OCI-LY7 (cell line): ENCODE measurements around the gene FOXF1. TPM values are rescaled to one million over a fixed set of nuclear protein-coding genes. Genes with fewer than 3 reads are reported as not detected.

Experiments
- BruUV-seq: library from RNA; stranded (reverse); fragments of 400-500 nt; replicated peaks from 2 replicates; lab custom pipeline; 2021; lab: Mats Ljungman, UMichigan
- CTCF ChIA-PET: fragments of 300-600 bp; sonication (Branson Sonifier 250); formaldehyde crosslinking; loops from one replicate; lab custom pipeline; 2022; ENCODE audit warnings: antibody characterized with exemption; ENCODE audit not compliant: unreplicated experiment; lab: Charles Lee
- POLR2A ChIA-PET: fragments of 300-600 bp; sonication (Branson Sonifier 250); formaldehyde crosslinking; loops from one replicate; lab custom pipeline; 2022; ENCODE audit warnings: antibody characterized with exemption; lab: Charles Lee
- DNase-seq: peaks from one replicate; pipeline ENCODE4 v3.0.0-alpha.2; 2015; ENCODE audit warnings: low spot score
- H2AFZ ChIP-seq: fragments of 200-600 bp; sonication (generic), shearing (Covaris generic); 2 replicates; pipeline ENCODE4 v1.6.1; 2014; ENCODE audit warnings: mild to moderate bottlenecking, antibody characterized with exemption, low read length, moderate library complexity
- H3K27ac ChIP-seq: fragments of 200-600 bp; sonication (generic); 2 replicates; pipeline ENCODE4 v1.5.1; 2014; ENCODE audit warnings: mixed run types, low read depth, mild to moderate bottlenecking, moderate library complexity, low read length, inconsistent platforms; ENCODE audit not compliant: poor library complexity, severe bottlenecking
- H3K36me3 ChIP-seq: fragments of 200-600 bp; sonication (generic); 2 replicates; pipeline ENCODE4 v1.6.1; 2014; ENCODE audit warnings: mild to moderate bottlenecking, antibody characterized with exemption, low read length, moderate library complexity, mixed read lengths; ENCODE audit not compliant: insufficient read depth
- H3K4me1 ChIP-seq: fragments of 200-600 bp; sonication (generic); 2 replicates; pipeline ENCODE4 v1.5.1; 2014; ENCODE audit warnings: mild to moderate bottlenecking, low read length; ENCODE audit not compliant: insufficient read depth, poor library complexity, severe bottlenecking
- H3K4me2 ChIP-seq: fragments of 200-600 bp; sonication (generic); 2 replicates; pipeline ENCODE4 v1.6.1; 2014; ENCODE audit warnings: mild to moderate bottlenecking, low read length
- H3K4me3 ChIP-seq: fragments of 200-600 bp; sonication (generic); 2 replicates; pipeline ENCODE4 v1.5.1; 2014; ENCODE audit warnings: mild to moderate bottlenecking, low read depth, low read length; ENCODE audit not compliant: poor library complexity, severe bottlenecking
- H3K79me2 ChIP-seq: fragments of 200-600 bp; sonication (generic); 2 replicates; pipeline ENCODE4 v1.6.1; 2016; ENCODE audit warnings: low read depth, mild to moderate bottlenecking, low read length, moderate library complexity, mixed read lengths; ENCODE audit not compliant: insufficient read depth
- H3K9me2 ChIP-seq: fragments of 200-600 bp; sonication (generic); 2 replicates; pipeline ENCODE4 v1.6.1; 2016; ENCODE audit warnings: mild to moderate bottlenecking, low read length, mixed read lengths; ENCODE audit not compliant: insufficient read depth
- H3K9me3 ChIP-seq: fragments of 200-600 bp; sonication (generic); 2 replicates; pipeline ENCODE4 v1.6.1; 2014; ENCODE audit warnings: mild to moderate bottlenecking, mixed run types, low read length, mixed read lengths
- H4K20me1 ChIP-seq: fragments of 200-600 bp; sonication (generic); 2 replicates; pipeline ENCODE4 v1.6.1; 2014; ENCODE audit warnings: mild to moderate bottlenecking, antibody characterized with exemption, low read length, moderate library complexity, mixed read lengths; ENCODE audit not compliant: insufficient read depth
- EZH2phosphoT487 ChIP-seq: fragments of 200-600 bp; sonication (generic); IDR thresholded peaks from 2 replicates; pipeline ENCODE4 v1.6.1; 2018; ENCODE audit warnings: low read depth, borderline replicate concordance, mild to moderate bottlenecking, mixed run types, antibody characterized with exemption, low read length, moderate library complexity, mixed read lengths
- intact Hi-C: fragments of 100-400 bp; cut with micrococcal nuclease; formaldehyde crosslinking; loops from one replicate; pipeline ENCODE4 v1.10.0; 2022; ENCODE audit not compliant: unreplicated experiment
- total RNA-seq, 2 experiments: library from RNA; depleted of rRNA in 1 of 2; stranded (reverse); fragments of >200 nt in 1 of 2; shearing (Covaris generic) in 1 of 2; gene quantifications; 2 replicates each; pipeline ENCODE4 v1.2.3, GENCODE V29; 2014 to 2022
- TF ChIP-seq, protein P1 (sequence below): fragments of 200-600 bp; sonication (generic); conservative IDR thresholded peaks from 2 replicates; pipeline ENCODE4 v1.5.1; 2014; ENCODE audit warnings: mild to moderate bottlenecking, antibody characterized with exemption, low read length, moderate library complexity, mixed read lengths

The FOXF1 gene
- total RNA-seq, 2 experiments from 2014 or later: not detected

DNA sequence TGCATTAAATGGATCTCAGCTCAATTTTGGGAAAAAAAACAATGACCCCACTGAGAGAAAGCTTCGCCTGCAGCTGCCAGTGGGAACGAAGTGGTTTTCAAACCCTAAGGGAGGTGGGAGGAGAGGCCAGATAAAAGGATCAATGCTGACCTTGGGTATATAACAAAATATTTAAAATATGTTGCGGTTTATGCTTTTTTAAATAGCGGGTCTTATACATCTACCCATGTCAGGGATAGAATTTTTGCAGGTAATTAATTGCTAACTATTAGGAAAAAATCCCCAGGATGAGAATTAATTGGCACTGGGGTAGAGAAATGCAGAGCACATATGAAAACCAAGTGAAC lies 10.9 kb upstream of the FOXF1 start:
- H3K36me3 ChIP-seq: no peaks in the 10 kb centered on the region
- H3K4me2 ChIP-seq: no peak overlapping the region
- no peak for DNase-seq
- POLR2A ChIA-PET: no interaction called here
- TF ChIP-seq EZH2phosphoT487: no peak
- TF ChIP-seq, protein P1, sequence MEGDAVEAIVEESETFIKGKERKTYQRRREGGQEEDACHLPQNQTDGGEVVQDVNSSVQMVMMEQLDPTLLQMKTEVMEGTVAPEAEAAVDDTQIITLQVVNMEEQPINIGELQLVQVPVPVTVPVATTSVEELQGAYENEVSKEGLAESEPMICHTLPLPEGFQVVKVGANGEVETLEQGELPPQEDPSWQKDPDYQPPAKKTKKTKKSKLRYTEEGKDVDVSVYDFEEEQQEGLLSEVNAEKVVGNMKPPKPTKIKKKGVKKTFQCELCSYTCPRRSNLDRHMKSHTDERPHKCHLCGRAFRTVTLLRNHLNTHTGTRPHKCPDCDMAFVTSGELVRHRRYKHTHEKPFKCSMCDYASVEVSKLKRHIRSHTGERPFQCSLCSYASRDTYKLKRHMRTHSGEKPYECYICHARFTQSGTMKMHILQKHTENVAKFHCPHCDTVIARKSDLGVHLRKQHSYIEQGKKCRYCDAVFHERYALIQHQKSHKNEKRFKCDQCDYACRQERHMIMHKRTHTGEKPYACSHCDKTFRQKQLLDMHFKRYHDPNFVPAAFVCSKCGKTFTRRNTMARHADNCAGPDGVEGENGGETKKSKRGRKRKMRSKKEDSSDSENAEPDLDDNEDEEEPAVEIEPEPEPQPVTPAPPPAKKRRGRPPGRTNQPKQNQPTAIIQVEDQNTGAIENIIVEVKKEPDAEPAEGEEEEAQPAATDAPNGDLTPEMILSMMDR: no peak
- no peak overlapping the region for H2AFZ ChIP-seq
- no peaks in the 10 kb centered on the region for H4K20me1 ChIP-seq
- intact Hi-C loops: no loop called here
- no peak overlapping the region for H3K27ac ChIP-seq
- no peaks in the 10 kb centered on the region for H3K4me1 ChIP-seq
- no peaks in the 10 kb centered on the region for H3K9me2 ChIP-seq
- CTCF ChIA-PET: no interaction called here
- H3K9me3 ChIP-seq: no peaks in the 10 kb centered on the region
- BruUV-seq: no TSS peak
- no peaks in the 10 kb centered on the region for H3K79me2 ChIP-seq
- no peak overlapping the region for H3K4me3 ChIP-seq

DNA sequence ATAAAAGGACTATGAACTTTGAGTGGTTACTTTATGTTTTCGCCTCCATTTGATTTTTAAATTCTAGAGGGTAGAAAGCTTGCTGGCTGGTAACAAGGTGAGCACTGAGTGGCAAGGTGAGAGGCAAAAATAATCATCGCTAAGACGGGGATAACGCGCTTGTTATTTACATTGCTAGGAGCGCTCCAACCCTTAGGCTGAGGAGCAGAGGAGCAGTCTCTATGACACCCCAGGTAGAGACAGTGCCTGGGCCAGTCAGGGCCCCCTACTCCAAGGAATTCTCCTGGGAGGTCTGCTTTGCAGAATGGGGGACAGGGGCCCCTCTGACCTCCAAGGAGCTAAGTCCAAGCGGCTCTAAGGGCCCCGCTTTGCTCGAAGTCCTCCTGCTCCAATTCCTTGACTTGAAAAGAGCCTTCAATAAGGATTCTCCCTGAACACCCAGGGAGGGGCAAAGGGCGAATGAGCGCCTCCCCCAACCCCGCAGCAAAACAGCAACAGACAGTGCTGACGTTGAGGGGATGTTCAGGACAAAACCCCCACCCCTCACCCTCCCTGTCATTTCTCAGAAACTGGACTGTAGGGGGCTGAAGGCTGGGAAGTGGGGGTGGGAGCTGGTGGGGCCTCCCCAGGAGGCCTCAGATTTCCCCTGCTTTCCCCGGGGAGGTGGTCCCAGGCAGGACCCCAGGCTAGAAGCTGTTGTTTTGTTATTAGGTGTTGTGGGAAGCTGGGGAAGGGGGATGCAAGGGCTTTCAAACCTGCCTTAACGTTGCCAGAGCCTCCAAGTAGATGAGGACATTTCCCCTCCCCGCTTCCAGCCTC lies 10.2 kb upstream of the FOXF1 start:
- Histone ChIP-seq H3K36me3 (no peaks in the 10 kb centered on the region), H3K9me3 (no peaks in the 10 kb centered on the region), H2AFZ (no peak overlapping the region), H3K27ac (no peak overlapping the region), H3K4me1 (no peaks in the 10 kb centered on the region), H4K20me1 (no peaks in the 10 kb centered on the region), H3K79me2 (no peaks in the 10 kb centered on the region), H3K4me3 (no peak overlapping the region), H3K4me2 (no peak overlapping the region), H3K9me2 (no peaks in the 10 kb centered on the region)
- DNase-seq: no peak
- intact Hi-C loops: no loop called here
- TF ChIP-seq, protein P1: no peak
- no peak for TF ChIP-seq EZH2phosphoT487
- CTCF ChIA-PET: no interaction called here
- no TSS peak for BruUV-seq
- POLR2A ChIA-PET: no interaction called here
